ENCODE measurements around the gene PREX1.

- TF ChIP-seq CREB1 (CRISPR knock-in tag; IDR thresholded peaks at IDR 0.05; ENCODE audit: low read depth) (no peak), POLR2AphosphoS5 (IDR thresholded peaks at IDR 0.05; ENCODE audit: low read depth) (no peak), EZH2 (IDR thresholded peaks at IDR 0.05; ENCODE audit: low read depth, unreplicated experiment) (no peak), ZNF331 (CRISPR knock-in tag; IDR thresholded peaks at IDR 0.05; ENCODE audit: low read depth) (no peak)
- TF ChIP-seq, protein P1, sequence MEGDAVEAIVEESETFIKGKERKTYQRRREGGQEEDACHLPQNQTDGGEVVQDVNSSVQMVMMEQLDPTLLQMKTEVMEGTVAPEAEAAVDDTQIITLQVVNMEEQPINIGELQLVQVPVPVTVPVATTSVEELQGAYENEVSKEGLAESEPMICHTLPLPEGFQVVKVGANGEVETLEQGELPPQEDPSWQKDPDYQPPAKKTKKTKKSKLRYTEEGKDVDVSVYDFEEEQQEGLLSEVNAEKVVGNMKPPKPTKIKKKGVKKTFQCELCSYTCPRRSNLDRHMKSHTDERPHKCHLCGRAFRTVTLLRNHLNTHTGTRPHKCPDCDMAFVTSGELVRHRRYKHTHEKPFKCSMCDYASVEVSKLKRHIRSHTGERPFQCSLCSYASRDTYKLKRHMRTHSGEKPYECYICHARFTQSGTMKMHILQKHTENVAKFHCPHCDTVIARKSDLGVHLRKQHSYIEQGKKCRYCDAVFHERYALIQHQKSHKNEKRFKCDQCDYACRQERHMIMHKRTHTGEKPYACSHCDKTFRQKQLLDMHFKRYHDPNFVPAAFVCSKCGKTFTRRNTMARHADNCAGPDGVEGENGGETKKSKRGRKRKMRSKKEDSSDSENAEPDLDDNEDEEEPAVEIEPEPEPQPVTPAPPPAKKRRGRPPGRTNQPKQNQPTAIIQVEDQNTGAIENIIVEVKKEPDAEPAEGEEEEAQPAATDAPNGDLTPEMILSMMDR (conservative IDR thresholded peaks at IDR 0.05; ENCODE audit: low read depth in 2 of 2), result no peak
- TF ChIP-seq, protein P2, sequence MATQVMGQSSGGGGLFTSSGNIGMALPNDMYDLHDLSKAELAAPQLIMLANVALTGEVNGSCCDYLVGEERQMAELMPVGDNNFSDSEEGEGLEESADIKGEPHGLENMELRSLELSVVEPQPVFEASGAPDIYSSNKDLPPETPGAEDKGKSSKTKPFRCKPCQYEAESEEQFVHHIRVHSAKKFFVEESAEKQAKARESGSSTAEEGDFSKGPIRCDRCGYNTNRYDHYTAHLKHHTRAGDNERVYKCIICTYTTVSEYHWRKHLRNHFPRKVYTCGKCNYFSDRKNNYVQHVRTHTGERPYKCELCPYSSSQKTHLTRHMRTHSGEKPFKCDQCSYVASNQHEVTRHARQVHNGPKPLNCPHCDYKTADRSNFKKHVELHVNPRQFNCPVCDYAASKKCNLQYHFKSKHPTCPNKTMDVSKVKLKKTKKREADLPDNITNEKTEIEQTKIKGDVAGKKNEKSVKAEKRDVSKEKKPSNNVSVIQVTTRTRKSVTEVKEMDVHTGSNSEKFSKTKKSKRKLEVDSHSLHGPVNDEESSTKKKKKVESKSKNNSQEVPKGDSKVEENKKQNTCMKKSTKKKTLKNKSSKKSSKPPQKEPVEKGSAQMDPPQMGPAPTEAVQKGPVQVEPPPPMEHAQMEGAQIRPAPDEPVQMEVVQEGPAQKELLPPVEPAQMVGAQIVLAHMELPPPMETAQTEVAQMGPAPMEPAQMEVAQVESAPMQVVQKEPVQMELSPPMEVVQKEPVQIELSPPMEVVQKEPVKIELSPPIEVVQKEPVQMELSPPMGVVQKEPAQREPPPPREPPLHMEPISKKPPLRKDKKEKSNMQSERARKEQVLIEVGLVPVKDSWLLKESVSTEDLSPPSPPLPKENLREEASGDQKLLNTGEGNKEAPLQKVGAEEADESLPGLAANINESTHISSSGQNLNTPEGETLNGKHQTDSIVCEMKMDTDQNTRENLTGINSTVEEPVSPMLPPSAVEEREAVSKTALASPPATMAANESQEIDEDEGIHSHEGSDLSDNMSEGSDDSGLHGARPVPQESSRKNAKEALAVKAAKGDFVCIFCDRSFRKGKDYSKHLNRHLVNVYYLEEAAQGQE (IDR thresholded peaks at IDR 0.05; ENCODE audit: unreplicated experiment), result no peak
Measured at GRCh38 chr20:48786951-48787705, 40.7 kb downstream of the PREX1 start.
